ENCODE results near the gene FGF22.

Gene FGF22

GRCh38 chr19:615619-616018, 24.1 kb upstream of the FGF22 start:
- Mint-ChIP-seq H3K4me3 (no peak overlapping the region), H3K27me3 (ENCODE audit: low read depth) (no peaks in the 10 kb centered on the region), H3K9me3 (no peaks in the 10 kb centered on the region), H3K4me1 (peaks cover 11% of the 10 kb centered on the region), H3K27ac (no peak overlapping the region), H3K36me3 (ENCODE audit: low read depth) (peaks cover 35% of the 10 kb centered on the region)
- TF ChIP-seq CTCF (IDR thresholded peaks at IDR 0.05; ENCODE audit: unreplicated experiment in 3 of 3), result no peak

GRCh38 chr19:616062-616700, 23.5 kb upstream of the FGF22 start:
- Mint-ChIP-seq H3K9me3 (no peaks in the 10 kb centered on the region), H3K27ac (no peak overlapping the region), H3K36me3 (ENCODE audit: low read depth) (peaks cover 35% of the 10 kb centered on the region), H3K4me1 (peaks cover 5% of the 10 kb centered on the region), H3K4me3 (no peak overlapping the region), H3K27me3 (ENCODE audit: low read depth) (no peaks in the 10 kb centered on the region)
- no peak for TF ChIP-seq CTCF (IDR thresholded peaks at IDR 0.05; ENCODE audit: unreplicated experiment in 3 of 3)

- TF ChIP-seq CTCF (IDR thresholded peaks at IDR 0.05; ENCODE audit: unreplicated experiment in 3 of 3), result no peak
- H3K9me3 Mint-ChIP-seq, result no peaks in the 10 kb centered on the region
- no peaks in the 10 kb centered on the region for H3K4me1 Mint-ChIP-seq
- no peak overlapping the region for H3K27ac Mint-ChIP-seq
- H3K27me3 Mint-ChIP-seq (ENCODE audit: low read depth), result no peaks in the 10 kb centered on the region
- H3K4me3 Mint-ChIP-seq, result no peak overlapping the region
- peaks cover 35% of the 10 kb centered on the region for H3K36me3 Mint-ChIP-seq (ENCODE audit: low read depth)
Measured at GRCh38 chr19:616747-617526, 22.7 kb upstream of the FGF22 start.

GRCh38 chr19:617551-618246, 22.0 kb upstream of the FGF22 start:
- TF ChIP-seq CTCF (IDR thresholded peaks at IDR 0.05; ENCODE audit: unreplicated experiment in 3 of 3), result no peak
- no peaks in the 10 kb centered on the region for H3K4me1 Mint-ChIP-seq
- no peaks in the 10 kb centered on the region for H3K9me3 Mint-ChIP-seq
- peaks cover 30% of the 10 kb centered on the region for H3K36me3 Mint-ChIP-seq (ENCODE audit: low read depth)
- no peaks in the 10 kb centered on the region for H3K27me3 Mint-ChIP-seq (ENCODE audit: low read depth)
- H3K4me3 Mint-ChIP-seq, result no peak overlapping the region
- no peak overlapping the region for H3K27ac Mint-ChIP-seq

- Mint-ChIP-seq H3K27me3 (ENCODE audit: low read depth) (no peaks in the 10 kb centered on the region), H3K27ac (no peak overlapping the region), H3K36me3 (ENCODE audit: low read depth) (peaks cover 26% of the 10 kb centered on the region), H3K4me3 (no peak overlapping the region), H3K4me1 (no peaks in the 10 kb centered on the region), H3K9me3 (no peaks in the 10 kb centered on the region)
- TF ChIP-seq CTCF (IDR thresholded peaks at IDR 0.05; ENCODE audit: unreplicated experiment in 3 of 3), result no peak
Measured at GRCh38 chr19:618247-618619, 21.4 kb upstream of the FGF22 start.
